GM12878 (cell line): Measurements from ENCODE around the gene SEMA4F. TPM values are rescaled to one million over a fixed set of nuclear protein-coding genes. Genes with fewer than 3 reads are reported as not detected.

Source experiments
- ATAC-seq: fragments of 200-7000 bp; cut with Tn5 transposase; 3 replicates; pipeline ENCODE4 v1.9.1; 2020; ENCODE audit warnings: mild to moderate bottlenecking, moderate library complexity
- BruUV-seq: library from RNA; stranded (reverse); fragments of 400-500 nt; replicated peaks from 2 replicates; lab custom pipeline; 2021; lab: Mats Ljungman, UMichigan
- CTCF ChIA-PET: fragments of 300-600 bp; sonication (Branson Sonifier 250); formaldehyde crosslinking; extraction: SDS; loops from one replicate; lab custom pipeline; 2021; ENCODE audit warnings: inconsistent platforms; lab: Yijun Ruan, JAX
- POLR2A ChIA-PET: fragments of 350-600 bp; formaldehyde crosslinking; extraction: SDS; loops from one replicate; lab custom pipeline; 2021; ENCODE audit warnings: inconsistent platforms; lab: Charles Lee
- RAD21 ChIA-PET: fragments of 300-600 bp; sonication (Branson Sonifier 250); formaldehyde crosslinking; loops from one replicate; lab custom pipeline; 2023; ENCODE audit warnings: antibody characterized with exemption; ENCODE audit not compliant: unreplicated experiment; lab: Charles Lee
- SMC1A ChIA-PET: fragments of 300-600 bp; sonication (Branson Sonifier 250); formaldehyde crosslinking; loops from one replicate; lab custom pipeline; 2023; ENCODE audit not compliant: unreplicated experiment, uncharacterized antibody; lab: Charles Lee
- DNase-seq: peaks from one replicate; pipeline ENCODE4 v3.0.0-alpha.2; 2011; ENCODE audit warnings: low read depth, low spot score
- FAIRE-seq: peaks from 3 replicates; lab custom pipeline; 2011; peaks lifted over from hg19 to GRCh38; lab: Jason Lieb, UNC
- H2AFZ ChIP-seq: 2 replicates; pipeline ENCODE4 v1.6.0; 2011; ENCODE audit warnings: low read depth, low read length, control low read depth; ENCODE audit not compliant: control insufficient read depth
- H3K27ac ChIP-seq: 2 replicates; pipeline ENCODE4 v1.5.1; 2011; ENCODE audit warnings: control low read depth; ENCODE audit not compliant: control insufficient read depth, insufficient read depth
- H3K27me3 ChIP-seq, 2 experiments: replicated peaks in 1 of 2; 2 replicates each; pipeline versions ENCODE4 v1.6.0 to v1.6.1; 2011; ENCODE audit warnings: low read length in 1 of 2; ENCODE audit not compliant: control insufficient read depth in 2 of 2, insufficient read depth in 2 of 2
- H3K36me3 ChIP-seq, 2 experiments: 2 replicates each; pipeline ENCODE4 v1.5.1; 2011; ENCODE audit warnings: low read length in 1 of 2; ENCODE audit not compliant: control insufficient read depth in 2 of 2, insufficient read depth in 2 of 2
- H3K4me1 ChIP-seq: 2 replicates; pipeline ENCODE4 v1.6.1; 2011; ENCODE audit warnings: mild to moderate bottlenecking, low read length, moderate library complexity, mixed read lengths; ENCODE audit not compliant: control insufficient read depth, insufficient read depth
- H3K4me2 ChIP-seq: 2 replicates; pipeline ENCODE4 v1.6.0; 2011; ENCODE audit warnings: control low read depth; ENCODE audit not compliant: control insufficient read depth, insufficient read depth
- H3K4me3 ChIP-seq: fragments of 200-600 bp; sonication (generic); 2 replicates; pipeline ENCODE4 v1.5.1; 2016
- H3K79me2 ChIP-seq: 2 replicates; pipeline ENCODE4 v1.6.0; 2011; ENCODE audit warnings: low read length; ENCODE audit not compliant: control insufficient read depth, insufficient read depth
- H3K9ac ChIP-seq: 2 replicates; pipeline ENCODE4 v1.8.0; 2011; ENCODE audit warnings: low read length, control low read depth, mixed read lengths; ENCODE audit not compliant: control insufficient read depth, insufficient read depth
- H3K9me3 ChIP-seq: replicated peaks from 3 replicates; pipeline ENCODE4 v1.5.1; 2011; ENCODE audit warnings: mild to moderate bottlenecking, low read length; ENCODE audit not compliant: control insufficient read depth, insufficient read depth
- H4K20me1 ChIP-seq: 2 replicates; pipeline ENCODE4 v1.6.0; 2011; ENCODE audit not compliant: control insufficient read depth, insufficient read depth
- BCL11A ChIP-seq: IDR thresholded peaks from 2 replicates; pipeline ENCODE4 v1.6.1; 2011; ENCODE audit warnings: low read depth, low read length
- CBX3 ChIP-seq: fragments of 200-600 bp; sonication (generic); IDR thresholded peaks from 2 replicates; pipeline ENCODE4 v1.6.1; 2016; ENCODE audit warnings: low read depth, borderline replicate concordance
- FOXK2 ChIP-seq: fragments of 450-650 bp; IDR thresholded peaks from 2 replicates; pipeline ENCODE4 v1.6.1; 2017; ENCODE audit warnings: mild to moderate bottlenecking, moderate library complexity
- FOXM1 ChIP-seq: IDR thresholded peaks from 2 replicates; pipeline ENCODE4 v1.6.1; 2012; ENCODE audit warnings: low read depth, mild to moderate bottlenecking, inconsistent platforms, low read length, moderate library complexity
- HDAC6 ChIP-seq: fragments of 200-600 bp; sonication (generic); IDR thresholded peaks from one replicate; pipeline ENCODE4 v1.8.0; 2017; ENCODE audit warnings: antibody characterized with exemption; ENCODE audit not compliant: unreplicated experiment
- MTA2 ChIP-seq: fragments of 450-650 bp; IDR thresholded peaks from 2 replicates; pipeline ENCODE4 v1.6.1; 2016; ENCODE audit warnings: low read depth, mild to moderate bottlenecking, moderate library complexity
- PAX5 ChIP-seq: IDR thresholded peaks from 2 replicates; pipeline ENCODE4 v1.6.1; 2011; ENCODE audit warnings: low read depth, low read length, borderline replicate concordance
- POLR2AphosphoS2 ChIP-seq: IDR thresholded peaks from 2 replicates; pipeline ENCODE4 v1.6.1; 2011; ENCODE audit warnings: low read depth, mild to moderate bottlenecking, low read length, improper control_type of control experiment, moderate library complexity
- SIN3A ChIP-seq: IDR thresholded peaks from 2 replicates; pipeline ENCODE4 v1.6.1; 2012; ENCODE audit warnings: low read depth, low read length, improper control_type of control experiment
- SP1 ChIP-seq: IDR thresholded peaks from one replicate; pipeline ENCODE4 v1.6.1; 2011; ENCODE audit warnings: low read depth, low read length
- ZBTB33 ChIP-seq: fragments of 450-650 bp; IDR thresholded peaks from 2 replicates; pipeline ENCODE4 v1.6.1; 2017; ENCODE audit warnings: mild to moderate bottlenecking
- WGBS: methylation state at CpG from one replicate; pipeline ENCODE4 v1.1.6; 2016; ENCODE audit warnings: low lambda C conversion rate; ENCODE audit not compliant: insufficient replicate concordance, insufficient coverage; ENCODE audit errors: missing lambda C conversion rate; 5-methylcytosine and 5-hydroxymethylcytosine counted together
- in situ Hi-C: fragments of 300-500 bp; cut with MboI; formaldehyde crosslinking; loops from 9 replicates; pipeline ENCODE4 v1.14.3; 2018; ENCODE audit warnings: mixed read lengths
- intact Hi-C: fragments of 100-400 bp; cut with micrococcal nuclease; formaldehyde crosslinking; loops from one replicate; pipeline ENCODE4 v1.14.2; 2022; ENCODE audit not compliant: unreplicated experiment
- polyA plus RNA-seq, 11 experiments: library from polyadenylated mRNA; depleted of rRNA in 4 of 11; unstranded in 6 of 11; stranded (reverse) in 5 of 11; fragments of >200 nt; fragmentation: Nextera tagmentation in 4 of 11; fragmentation: Illumina TruSeq in 1 of 11; extraction: Ambion mirVana in 4 of 11; extraction: Trizol in 1 of 11; gene quantifications; 1 replicate in 1 of 11; 2 replicates in 10 of 11; pipeline versions ENCODE4 v1.2.1 to v1.2.3, GENCODE V29; 2011 to 2016; ENCODE audit warnings: inconsistent platforms in 2 of 11, missing spikeins in 2 of 11, low read depth in 1 of 11
- total RNA-seq, 4 experiments: library from RNA; depleted of rRNA in 3 of 4; stranded (reverse); fragments of >200 nt in 3 of 4; fragmentation: Illumina TruSeq in 1 of 4; extraction: Trizol in 1 of 4; gene quantifications; 2 replicates each; pipeline versions ENCODE4 v1.2.1 to v1.2.3, GENCODE V29; 2013 to 2021

SEMA4F gene
- total and polyA plus RNA-seq, 10 of the 15 experiments (the other 5 are each of a cell fraction or from before 2014, with no cell fraction given), result 0.26 to 3.0 (median 2.1) TPM

GRCh38 chr2:74675090-74675489 is 21.0 kb downstream of the SEMA4F start:
- Histone ChIP-seq H3K36me3 (no peaks in the 10 kb centered on the region), H3K4me3 (no peak overlapping the region), H3K79me2 (no peaks in the 10 kb centered on the region), H4K20me1 (no peaks in the 10 kb centered on the region), H3K27me3 (no peaks in the 10 kb centered on the region), H3K4me2 (no peak overlapping the region), H3K9ac (no peak overlapping the region), H3K9me3 (no peaks in the 10 kb centered on the region), H3K4me1 (no peaks in the 10 kb centered on the region), H3K27ac (no peak overlapping the region), H2AFZ (no peak overlapping the region)
- CTCF ChIA-PET, result interaction anchor here (1.5 kb wide), 1 partner anchor 14 kb away, joined by 3 read pairs; no protein-coding TSS in a partner anchor
- intact Hi-C loops (no loop called here), in situ Hi-C loops (no loop called here)
- DNase-seq (no peak), FAIRE-seq (no peak), ATAC-seq (no peak)
- TF ChIP-seq BCL11A (no peak), SP1 (no peak), ZBTB33 (no peak), PAX5 (no peak), POLR2AphosphoS2 (no peak), FOXM1 (no peak), HDAC6 (no peak), CBX3 (no peak), FOXK2 (no peak), MTA2 (no peak), SIN3A (no peak)
- POLR2A ChIA-PET, result interaction anchor here (1.0 kb wide), 1 partner anchor 21 kb away, joined by 3 read pairs; the partner anchor contains the start of gene SEMA4F
- WGBS, result 77% methylated on average over 6 of the region's 6 CpGs
- SMC1A ChIA-PET, result interaction anchor here (1.0 kb wide), 1 partner anchor 28 kb away, joined by 3 read pairs; no protein-coding TSS in a partner anchor
- no TSS peak for BruUV-seq
- RAD21 ChIA-PET, result no interaction called here
